Esophagus muscularis mucosa (tissue), 4 donors: ENCODE results near the gene CSAD. TPM values are rescaled to one million over a fixed set of nuclear protein-coding genes. Genes with fewer than 3 reads are reported as not detected.
A peak's percentile ranks its signal among the peaks of the same experiment; 100 is the strongest.

ENCODE experiments used
- DNase-seq: peaks from one replicate; pipeline ENCODE4 v3.0.0-alpha.2; 2017; ENCODE audit errors: extremely low spot score
- H3K27ac ChIP-seq, 4 donors: fragments of 200-600 bp; sonication (generic); replicated peaks in 1 of 4; 1 replicate in 3 of 4; 2 replicates in 1 of 4; pipeline ENCODE4 v1.5.1; 2016 to 2019; ENCODE audit warnings: mild to moderate bottlenecking in 1 of 4
- H3K27me3 ChIP-seq, 4 donors: fragments of 200-600 bp; sonication (generic); one replicate each; pipeline versions ENCODE4 v1.5.1 to v1.6.0; 2016 to 2019
- H3K36me3 ChIP-seq, 4 donors: fragments of 200-600 bp; sonication (generic); one replicate each; pipeline ENCODE4 v1.5.1; 2016 to 2019
- H3K4me1 ChIP-seq, 4 donors: fragments of 200-600 bp; sonication (generic); one replicate each; pipeline ENCODE4 v1.5.1; 2016 to 2019
- H3K4me3 ChIP-seq, 4 donors: fragments of 200-600 bp; sonication (generic); 1 replicate in 2 of 4; 2 replicates in 2 of 4; pipeline ENCODE4 v1.5.1; 2016 to 2019; ENCODE audit warnings: mild to moderate bottlenecking in 4 of 4, moderate library complexity in 1 of 4
- H3K9me3 ChIP-seq, 4 donors: fragments of 200-600 bp; sonication (generic); 1 replicate in 3 of 4; 2 replicates in 1 of 4; pipeline ENCODE4 v1.5.1; 2016 to 2019
- CTCF ChIP-seq, 3 experiments: fragments of 200-600 bp in 2 of 3; fragments of 450-650 bp in 1 of 3; sonication (generic) in 2 of 3; IDR thresholded peaks; one replicate each; pipeline ENCODE4 v1.5.1; 2017 to 2019; ENCODE audit warnings: antibody characterized with exemption in 3 of 3, mild to moderate bottlenecking in 2 of 3, moderate library complexity in 1 of 3
- EP300 ChIP-seq: sonication (generic); formaldehyde crosslinking; IDR thresholded peaks from one replicate; pipeline ENCODE4 v1.6.1; 2017; ENCODE audit warnings: antibody characterized with exemption
- POLR2A ChIP-seq: fragments of 450-650 bp; IDR thresholded peaks from one replicate; pipeline ENCODE4 v1.6.1; 2017; ENCODE audit warnings: antibody characterized with exemption, moderate library complexity, mild to moderate bottlenecking, low read depth
- POLR2AphosphoS5 ChIP-seq, 2 donors: sonication (generic); formaldehyde crosslinking; IDR thresholded peaks; one replicate each; pipeline ENCODE4 v1.6.1; 2017; ENCODE audit warnings: antibody characterized with exemption in 2 of 2
- WGBS: methylation state at CpG from one replicate; pipeline ENCODE4 v1.1.5; 2018; 5-methylcytosine and 5-hydroxymethylcytosine counted together
- intact Hi-C: fragments of 100-400 bp; cut with DNase I; formaldehyde crosslinking; loops from one replicate; pipeline ENCODE4 v1.15.1; 2023
- total RNA-seq, 4 donors: library from RNA; depleted of rRNA; stranded (reverse); fragments of >200 nt; gene quantifications; one replicate each; pipeline versions ENCODE4 v1.1.0 to v1.2.1, GENCODE V29; 2016

The CSAD gene
- total RNA-seq, 4 donors from 2014 or later = 10.8 to 27.8 (median 15.0) TPM

- TF ChIP-seq CTCF (IDR thresholded peaks at IDR 0.05) = no peak
- TF ChIP-seq EP300 = no peak
- TF ChIP-seq POLR2AphosphoS5 (IDR thresholded peaks at IDR 0.05) = no peak
- TF ChIP-seq POLR2A = no peak
- Histone ChIP-seq H3K9me3 (no peaks in the 10 kb centered on the region), H3K36me3 (no peaks in the 10 kb centered on the region), H3K4me1 (peaks cover 0 to 11% (median 0%) of the 10 kb centered on the region in 4 donors), H3K4me3 (no peak overlapping the region), H3K27me3 (no peaks in the 10 kb centered on the region), H3K27ac (no peak overlapping the region)
- intact Hi-C loops = no loop called here
- WGBS = 87% methylated on average over 5 of the region's 5 CpGs
- DNase-seq = no peak
These were observed 33.5 kb downstream of the CSAD start for GRCh38 chr12:53147181-53147580.

DNA sequence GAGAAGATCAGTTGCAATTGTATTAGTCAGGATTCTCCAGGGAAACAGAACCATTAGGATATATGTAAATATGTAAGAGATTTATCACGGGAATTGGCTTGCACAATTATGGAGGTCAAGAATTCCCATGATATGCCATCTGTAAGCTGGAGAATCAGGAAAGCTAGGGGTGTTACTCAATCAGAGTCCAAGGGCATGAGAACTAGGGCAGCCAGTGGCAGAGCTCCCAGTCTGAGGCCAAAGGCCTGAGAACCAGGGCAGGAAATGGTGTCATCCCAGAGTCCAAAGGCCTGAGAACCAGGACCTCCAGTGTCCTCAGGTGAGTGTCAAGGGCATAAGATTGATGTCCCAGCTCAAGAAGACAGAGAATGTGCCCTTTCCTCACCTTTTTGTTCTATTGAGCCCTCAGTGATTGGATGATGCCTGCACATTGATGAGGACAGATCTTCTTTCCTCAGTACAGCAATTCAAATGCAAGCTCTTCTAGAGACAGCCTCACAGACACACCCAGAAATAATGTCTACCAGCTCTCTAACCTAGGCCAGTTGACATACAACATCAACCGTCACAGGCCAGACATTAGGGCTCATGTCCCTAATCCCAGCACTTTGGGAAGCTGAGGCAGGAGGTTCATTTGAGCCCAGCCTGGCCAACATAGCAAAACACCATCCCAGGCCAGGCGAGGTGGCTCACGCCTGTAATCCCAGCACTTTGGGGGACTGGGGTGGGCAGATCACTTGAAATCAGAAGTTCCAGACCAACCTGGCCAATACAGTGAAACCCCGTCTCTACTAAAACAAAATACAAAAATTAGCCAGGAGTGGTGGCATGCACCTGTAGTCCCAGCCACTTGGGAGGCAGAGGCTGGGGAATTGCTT, 35.1 kb downstream of the CSAD start:
- intact Hi-C loops = no loop called here

GRCh38 chr12:53143355-53143754, 37.4 kb downstream of the CSAD start:
- DNase-seq = no peak
- TF ChIP-seq EP300 = no peak
- TF ChIP-seq POLR2AphosphoS5 (IDR thresholded peaks at IDR 0.05) = no peak
- TF ChIP-seq CTCF (IDR thresholded peaks at IDR 0.05) = no peak
- no peak for TF ChIP-seq POLR2A
- H3K4me1 ChIP-seq = no peaks in the 10 kb centered on the region
- no peak overlapping the region for H3K4me3 ChIP-seq
- no peaks in the 10 kb centered on the region for H3K9me3 ChIP-seq
- H3K27ac ChIP-seq = no peak overlapping the region
- no peaks in the 10 kb centered on the region for H3K36me3 ChIP-seq
- intact Hi-C loops = no loop called here
- H3K27me3 ChIP-seq = no peaks in the 10 kb centered on the region
- 85% methylated on average over 4 of the region's 4 CpGs for WGBS

More for the DNA sequence above, 35.1 kb downstream of the CSAD start:
- Histone ChIP-seq H3K4me3 (no peak overlapping the region), H3K27ac (no peak overlapping the region), H3K9me3 (no peaks in the 10 kb centered on the region), H3K27me3 (no peaks in the 10 kb centered on the region), H3K36me3 (no peaks in the 10 kb centered on the region), H3K4me1 (peaks cover 0 to 11% (median 0%) of the 10 kb centered on the region in 4 donors)
- DNase-seq = peak; percentile 21
- no peak for TF ChIP-seq POLR2AphosphoS5 (IDR thresholded peaks at IDR 0.05)
- no peak for TF ChIP-seq CTCF (IDR thresholded peaks at IDR 0.05)
- TF ChIP-seq POLR2A = no peak
- TF ChIP-seq EP300 = no peak
- WGBS = 97% methylated on average over 5 of the region's 5 CpGs

GRCh38 chr12:53133722-53134121, 47.0 kb downstream of the CSAD start:
- no peak for TF ChIP-seq CTCF (IDR thresholded peaks at IDR 0.05)
- TF ChIP-seq POLR2AphosphoS5 (IDR thresholded peaks at IDR 0.05) = no peak
- TF ChIP-seq POLR2A = no peak
- H3K36me3 ChIP-seq = no peaks in the 10 kb centered on the region
- H3K4me3 ChIP-seq = no peak overlapping the region
- peaks cover 0 to 11% (median 0%) of the 10 kb centered on the region in 4 donors for H3K9me3 ChIP-seq
- no peaks in the 10 kb centered on the region for H3K27me3 ChIP-seq
- intact Hi-C loops = no loop called here
- no peaks in the 10 kb centered on the region for H3K4me1 ChIP-seq
- no peak overlapping the region for H3K27ac ChIP-seq
- WGBS = 87% methylated on average over 3 of the region's 3 CpGs
- DNase-seq = no peak
